HCT116 (cell line): ENCODE data around the gene RBMS1. TPM values are rescaled to one million over a fixed set of nuclear protein-coding genes. Genes with fewer than 3 reads are reported as not detected.

Experiments
- ATAC-seq: fragments of 200-7000 bp; cut with Tn5 transposase; 2 replicates; pipeline ENCODE4 v1.9.1; 2020; ENCODE audit warnings: mild to moderate bottlenecking, moderate library complexity
- BruUV-seq: library from RNA; stranded (reverse); fragments of 400-500 nt; replicated peaks from 2 replicates; lab custom pipeline; 2021; lab: Mats Ljungman, UMichigan
- CTCF ChIA-PET: fragments of 300-600 bp; sonication (Branson Sonifier 250); formaldehyde crosslinking; loops from one replicate; lab custom pipeline; 2021; ENCODE audit warnings: antibody characterized with exemption; lab: Charles Lee
- POLR2A ChIA-PET: fragments of 300-600, 350-600 bp; sonication (Branson Sonifier 250); formaldehyde crosslinking; loops from one replicate; lab custom pipeline; 2021; ENCODE audit warnings: antibody characterized with exemption; lab: Charles Lee
- RAD21 ChIA-PET, 2 experiments: fragments of 300-600 bp; sonication (Branson Sonifier 250); formaldehyde crosslinking; loops; one replicate each; lab custom pipeline; 2023; ENCODE audit warnings: low total read pairs in 2 of 2; ENCODE audit not compliant: uncharacterized antibody in 2 of 2, unreplicated experiment in 2 of 2, low non-redundant PET in 1 of 2; lab: Charles Lee
- DNase-seq: peaks from one replicate; pipeline ENCODE4 v3.0.0-alpha.2; 2010; ENCODE audit warnings: low read depth, low spot score
- H2AFZ ChIP-seq: fragments of 200-600 bp; shearing (Covaris generic), sonication (generic); 2 replicates; pipeline ENCODE4 v1.6.1; 2017; ENCODE audit warnings: low read depth, mixed run types, mixed read lengths, antibody characterized with exemption, low read length; ENCODE audit not compliant: poor library complexity, severe bottlenecking
- H3K27ac ChIP-seq: 2 replicates; pipeline ENCODE4 v1.5.1; 2012; ENCODE audit warnings: low read depth, low read length
- H3K27me3 ChIP-seq: fragments of 200-600 bp; sonication (generic); 2 replicates; pipeline ENCODE4 v1.6.1; 2016; ENCODE audit warnings: mixed run types, low read length, mixed read lengths; ENCODE audit not compliant: insufficient read depth
- H3K36me3 ChIP-seq, 2 experiments: fragments of 200-500 bp in 1 of 2; fragments of 200-600 bp in 1 of 2; sonication (Bioruptor generic) in 1 of 2; sonication (generic) in 1 of 2; 2 replicates each; pipeline versions ENCODE4 v1.5.1 to v1.6.1; 2014 to 2016; ENCODE audit warnings: low read length in 2 of 2, inconsistent platforms in 1 of 2, mixed read lengths in 1 of 2, mixed run types in 1 of 2; ENCODE audit not compliant: insufficient read depth in 2 of 2, control insufficient read depth in 1 of 2
- H3K4me1 ChIP-seq, 2 experiments: fragments of 200-600 bp in 1 of 2; sonication (generic) in 1 of 2; 2 replicates each; pipeline versions ENCODE4 v1.5.1 to v1.6.1; 2012 to 2017; ENCODE audit warnings: low read length in 2 of 2, inconsistent platforms in 1 of 2, mild to moderate bottlenecking in 1 of 2, mixed read lengths in 1 of 2, mixed run types in 1 of 2, moderate library complexity in 1 of 2; ENCODE audit not compliant: insufficient read depth in 2 of 2, control insufficient read depth in 1 of 2
- H3K4me2 ChIP-seq: fragments of 200-600 bp; sonication (generic); 2 replicates; pipeline ENCODE4 v1.6.1; 2017; ENCODE audit warnings: mixed run types, low read length, mixed read lengths
- H3K4me3 ChIP-seq, 2 experiments: fragments of 200-600 bp in 1 of 2; sonication (generic) in 1 of 2; replicated peaks in 1 of 2; 2 replicates each; pipeline ENCODE4 v1.5.1; 2011 to 2016; ENCODE audit warnings: low read length in 2 of 2, control low read depth in 1 of 2, low read depth in 1 of 2, mild to moderate bottlenecking in 1 of 2, mixed read lengths in 1 of 2, mixed run types in 1 of 2
- H3K79me2 ChIP-seq: fragments of 200-600 bp; sonication (generic); 2 replicates; pipeline ENCODE4 v1.6.1; 2017; ENCODE audit warnings: mild to moderate bottlenecking, mixed run types, low read length, moderate library complexity, mixed read lengths; ENCODE audit not compliant: insufficient read depth
- H3K9ac ChIP-seq: fragments of 200-600 bp; sonication (generic); 2 replicates; pipeline ENCODE4 v1.6.1; 2016; ENCODE audit warnings: low read length, mixed read lengths
- H3K9me2 ChIP-seq: fragments of 200-600 bp; sonication (generic), shearing (Covaris generic); 2 replicates; pipeline ENCODE4 v1.6.1; 2017; ENCODE audit warnings: mixed run types, mild to moderate bottlenecking, moderate library complexity; ENCODE audit not compliant: insufficient read depth
- H3K9me3 ChIP-seq, 2 experiments: fragments of 200-500 bp in 1 of 2; fragments of 200-600 bp in 1 of 2; sonication (Bioruptor generic) in 1 of 2; sonication (generic) in 1 of 2; 2 replicates each; pipeline ENCODE4 v1.6.1; 2014 to 2017; ENCODE audit warnings: low read length in 2 of 2, mixed read lengths in 2 of 2, inconsistent platforms in 1 of 2, low read depth in 1 of 2, mild to moderate bottlenecking in 1 of 2, mixed run types in 1 of 2, moderate library complexity in 1 of 2; ENCODE audit not compliant: control insufficient read depth in 1 of 2, insufficient read depth in 1 of 2
- H4K20me1 ChIP-seq: fragments of 200-600 bp; sonication (generic), shearing (Covaris generic); 2 replicates; pipeline ENCODE4 v1.6.1; 2017; ENCODE audit warnings: mixed run types, mild to moderate bottlenecking, moderate library complexity; ENCODE audit not compliant: insufficient read depth
- CBX3 ChIP-seq: IDR thresholded peaks from 2 replicates; pipeline ENCODE4 v1.6.1; 2012; ENCODE audit warnings: low read depth
- CEBPB ChIP-seq: IDR thresholded peaks from 2 replicates; pipeline ENCODE4 v1.6.1; 2012; ENCODE audit warnings: low read depth
- EGR1 ChIP-seq: IDR thresholded peaks from 2 replicates; pipeline ENCODE4 v1.6.1; 2012; ENCODE audit warnings: low read depth
- ELF1 ChIP-seq: IDR thresholded peaks from 2 replicates; pipeline ENCODE4 v1.6.1; 2012; ENCODE audit warnings: low read depth, borderline replicate concordance
- EZH2 ChIP-seq: fragments of 200-600 bp; sonication (generic); IDR thresholded peaks from 2 replicates; pipeline ENCODE4 v1.6.1; 2017; ENCODE audit warnings: antibody characterized with exemption, mixed run types
- EZH2phosphoT487 ChIP-seq: fragments of 200-600 bp; IDR thresholded peaks from 2 replicates; pipeline ENCODE4 v1.6.1; 2018; ENCODE audit warnings: antibody characterized with exemption, borderline replicate concordance
- FOSL1 ChIP-seq: IDR thresholded peaks from 2 replicates; pipeline ENCODE4 v1.6.1; 2012; ENCODE audit warnings: low read depth
- JUND ChIP-seq: IDR thresholded peaks from 2 replicates; pipeline ENCODE4 v1.6.1; 2012
- POLR2A ChIP-seq: IDR thresholded peaks from 2 replicates; pipeline ENCODE4 v1.7.0; 2011; ENCODE audit warnings: borderline replicate concordance; ENCODE audit not compliant: insufficient read depth, insufficient read length; ENCODE audit errors: extremely low read depth
- POLR2AphosphoS5 ChIP-seq: IDR thresholded peaks from 2 replicates; pipeline ENCODE4 v1.6.1; 2011; ENCODE audit warnings: mild to moderate bottlenecking, low read depth, low read length, moderate library complexity
- SIN3A ChIP-seq: IDR thresholded peaks from 2 replicates; pipeline ENCODE4 v1.6.1; 2012; ENCODE audit warnings: low read depth
- SP1 ChIP-seq: IDR thresholded peaks from 2 replicates; pipeline ENCODE4 v1.6.1; 2012; ENCODE audit warnings: low read depth
- SRF ChIP-seq: IDR thresholded peaks from 2 replicates; pipeline ENCODE4 v1.6.1; 2012; ENCODE audit warnings: low read depth
- YY1 ChIP-seq: IDR thresholded peaks from 2 replicates; pipeline ENCODE4 v1.6.1; 2011; ENCODE audit warnings: low read length, low read depth, moderate library complexity, mild to moderate bottlenecking; ENCODE audit not compliant: insufficient replicate concordance; ENCODE audit errors: extremely low read depth
- ZFX ChIP-seq: fragments of 450-650 bp; IDR thresholded peaks from 2 replicates; pipeline ENCODE4 v1.6.1; 2017
- intact Hi-C: fragments of 100-400 bp; cut with micrococcal nuclease; formaldehyde crosslinking; loops from 2 replicates; pipeline ENCODE4 v1.10.0; 2022
- total RNA-seq: library from RNA; stranded (reverse); gene quantifications from one replicate; pipeline ENCODE4 v1.2.1, GENCODE V29; 2021; ENCODE audit not compliant: unreplicated experiment
- TF ChIP-seq, protein P1 (sequence below): IDR thresholded peaks from 2 replicates; pipeline ENCODE4 v1.6.1; 2012
- TF ChIP-seq, protein P2 (sequence below): IDR thresholded peaks from 2 replicates; pipeline ENCODE4 v1.6.1; 2012; ENCODE audit warnings: low read depth
- TF ChIP-seq, protein P3 (sequence below): IDR thresholded peaks from 2 replicates; pipeline ENCODE4 v1.6.1; 2012

RBMS1 gene
- total RNA-seq, 1 experiment from 2014 or later: 17.6 TPM

DNA sequence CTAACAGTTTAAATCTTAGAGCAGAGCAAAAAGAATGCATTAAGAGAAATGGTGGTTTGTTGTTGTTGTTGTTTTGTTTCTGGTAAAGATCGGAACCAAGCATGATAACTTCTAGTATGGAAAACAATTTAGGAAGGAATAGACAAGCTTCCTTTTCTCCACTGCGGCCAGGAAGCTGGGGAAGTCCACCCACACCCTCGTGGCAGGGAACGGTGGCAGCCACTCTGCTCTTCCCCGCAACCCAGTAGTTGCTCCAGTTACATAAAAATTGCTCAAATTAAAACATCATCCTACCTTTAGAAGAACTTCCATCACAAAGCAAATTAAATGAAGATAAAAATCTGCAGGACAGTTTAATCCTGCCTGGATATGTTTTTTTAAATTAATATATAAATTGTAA lies 113.0 kb downstream of the RBMS1 start:
- Histone ChIP-seq H3K9me3 (no peaks in the 10 kb centered on the region), H3K4me2 (no peak overlapping the region), H4K20me1 (no peaks in the 10 kb centered on the region), H2AFZ (no peak overlapping the region)
- TF ChIP-seq, protein P1, sequence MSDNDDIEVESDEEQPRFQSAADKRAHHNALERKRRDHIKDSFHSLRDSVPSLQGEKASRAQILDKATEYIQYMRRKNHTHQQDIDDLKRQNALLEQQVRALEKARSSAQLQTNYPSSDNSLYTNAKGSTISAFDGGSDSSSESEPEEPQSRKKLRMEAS: no peak
- TF ChIP-seq EGR1 (no peak), SIN3A (no peak), POLR2AphosphoS5 (no peak), ZFX (no peak), JUND (no peak), POLR2A (no peak), EZH2phosphoT487 (no peak), EZH2 (no peak), CBX3 (no peak), CEBPB (no peak), SRF (no peak), SP1 (no peak), YY1 (no peak), FOSL1 (no peak), ELF1 (no peak)
- TF ChIP-seq, protein P2, sequence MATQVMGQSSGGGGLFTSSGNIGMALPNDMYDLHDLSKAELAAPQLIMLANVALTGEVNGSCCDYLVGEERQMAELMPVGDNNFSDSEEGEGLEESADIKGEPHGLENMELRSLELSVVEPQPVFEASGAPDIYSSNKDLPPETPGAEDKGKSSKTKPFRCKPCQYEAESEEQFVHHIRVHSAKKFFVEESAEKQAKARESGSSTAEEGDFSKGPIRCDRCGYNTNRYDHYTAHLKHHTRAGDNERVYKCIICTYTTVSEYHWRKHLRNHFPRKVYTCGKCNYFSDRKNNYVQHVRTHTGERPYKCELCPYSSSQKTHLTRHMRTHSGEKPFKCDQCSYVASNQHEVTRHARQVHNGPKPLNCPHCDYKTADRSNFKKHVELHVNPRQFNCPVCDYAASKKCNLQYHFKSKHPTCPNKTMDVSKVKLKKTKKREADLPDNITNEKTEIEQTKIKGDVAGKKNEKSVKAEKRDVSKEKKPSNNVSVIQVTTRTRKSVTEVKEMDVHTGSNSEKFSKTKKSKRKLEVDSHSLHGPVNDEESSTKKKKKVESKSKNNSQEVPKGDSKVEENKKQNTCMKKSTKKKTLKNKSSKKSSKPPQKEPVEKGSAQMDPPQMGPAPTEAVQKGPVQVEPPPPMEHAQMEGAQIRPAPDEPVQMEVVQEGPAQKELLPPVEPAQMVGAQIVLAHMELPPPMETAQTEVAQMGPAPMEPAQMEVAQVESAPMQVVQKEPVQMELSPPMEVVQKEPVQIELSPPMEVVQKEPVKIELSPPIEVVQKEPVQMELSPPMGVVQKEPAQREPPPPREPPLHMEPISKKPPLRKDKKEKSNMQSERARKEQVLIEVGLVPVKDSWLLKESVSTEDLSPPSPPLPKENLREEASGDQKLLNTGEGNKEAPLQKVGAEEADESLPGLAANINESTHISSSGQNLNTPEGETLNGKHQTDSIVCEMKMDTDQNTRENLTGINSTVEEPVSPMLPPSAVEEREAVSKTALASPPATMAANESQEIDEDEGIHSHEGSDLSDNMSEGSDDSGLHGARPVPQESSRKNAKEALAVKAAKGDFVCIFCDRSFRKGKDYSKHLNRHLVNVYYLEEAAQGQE: no peak
- TF ChIP-seq, protein P3, sequence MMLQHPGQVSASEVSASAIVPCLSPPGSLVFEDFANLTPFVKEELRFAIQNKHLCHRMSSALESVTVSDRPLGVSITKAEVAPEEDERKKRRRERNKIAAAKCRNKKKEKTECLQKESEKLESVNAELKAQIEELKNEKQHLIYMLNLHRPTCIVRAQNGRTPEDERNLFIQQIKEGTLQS: no peak
- TF ChIP-seq, all 23 proteins: peak for 0
- ChIA-PET RAD21 (no interaction called here), CTCF (no interaction called here), POLR2A (no interaction called here)
- Histone ChIP-seq H3K4me3 (no peak overlapping the region), H3K9ac (no peak overlapping the region), H3K27me3 (no peaks in the 10 kb centered on the region), H3K9me2 (no peaks in the 10 kb centered on the region), H3K79me2 (no peaks in the 10 kb centered on the region), H3K27ac (no peak overlapping the region), H3K36me3 (no peaks in the 10 kb centered on the region), H3K4me1 (no peaks in the 10 kb centered on the region)
- no peak for DNase-seq
- intact Hi-C loops: no loop called here
- ATAC-seq: no peak
- BruUV-seq: no TSS peak
